Epidermal melanocyte (primary cell): Measurements from ENCODE around the gene CFAP58.

Experiments used
- DNase-seq: peaks from one replicate; pipeline ENCODE4 v3.0.0; 2011; ENCODE audit warnings: low spot score; ENCODE audit not compliant: insufficient read length

Gene CFAP58

DNA sequence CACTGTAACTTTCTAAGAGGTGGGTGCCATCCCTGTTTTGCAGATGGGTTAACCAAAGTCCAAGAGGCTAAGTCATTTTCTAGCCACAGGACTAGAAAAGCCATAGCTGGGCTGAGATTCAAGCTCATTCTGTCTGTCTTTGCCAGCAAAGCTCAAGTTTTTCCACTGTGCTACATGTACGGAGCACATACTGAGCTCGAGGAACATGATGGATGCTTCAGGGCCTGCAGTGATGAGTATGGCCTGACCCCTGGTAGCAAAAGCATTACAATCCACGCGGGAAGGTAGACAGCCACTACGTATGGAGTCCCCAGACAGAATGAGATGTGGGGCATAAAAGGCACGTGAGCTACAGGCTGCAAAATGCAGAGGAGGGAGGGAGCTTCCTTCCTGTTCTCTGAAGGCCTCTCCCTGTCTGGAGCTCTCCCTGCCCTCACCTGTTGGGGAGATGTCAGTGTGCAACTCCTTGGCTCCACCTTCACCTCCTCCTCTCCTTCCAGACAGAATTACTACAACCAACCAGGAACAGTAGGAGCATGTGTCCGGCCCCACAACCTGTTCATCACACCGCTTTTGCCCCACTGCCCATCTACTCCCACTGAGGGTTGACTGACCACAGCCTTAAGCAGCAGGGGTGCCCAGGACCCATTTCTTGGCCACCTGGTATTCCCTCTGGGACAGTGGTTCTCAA is 31.8 kb upstream of the CFAP58 start:
- no peak for DNase-seq

DNA sequence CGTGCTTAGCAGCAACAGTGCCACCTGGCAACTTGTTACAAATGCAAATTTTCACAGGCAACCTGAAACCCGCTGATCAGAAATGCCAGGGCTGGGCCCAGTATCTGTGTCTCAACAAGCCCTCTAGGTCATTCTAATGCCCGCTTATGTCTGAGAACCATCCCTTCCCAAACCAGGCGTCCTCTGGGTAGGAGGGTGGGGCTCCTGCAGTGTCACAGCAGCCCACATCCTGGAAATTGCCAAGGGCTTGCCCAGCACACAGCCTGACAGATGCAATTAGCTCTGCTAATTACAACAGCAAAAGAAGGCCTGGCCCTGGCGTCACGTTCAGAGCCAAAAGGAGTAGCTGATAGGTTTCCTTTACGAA is 31.2 kb upstream of the CFAP58 start:
- no peak for DNase-seq

DNA sequence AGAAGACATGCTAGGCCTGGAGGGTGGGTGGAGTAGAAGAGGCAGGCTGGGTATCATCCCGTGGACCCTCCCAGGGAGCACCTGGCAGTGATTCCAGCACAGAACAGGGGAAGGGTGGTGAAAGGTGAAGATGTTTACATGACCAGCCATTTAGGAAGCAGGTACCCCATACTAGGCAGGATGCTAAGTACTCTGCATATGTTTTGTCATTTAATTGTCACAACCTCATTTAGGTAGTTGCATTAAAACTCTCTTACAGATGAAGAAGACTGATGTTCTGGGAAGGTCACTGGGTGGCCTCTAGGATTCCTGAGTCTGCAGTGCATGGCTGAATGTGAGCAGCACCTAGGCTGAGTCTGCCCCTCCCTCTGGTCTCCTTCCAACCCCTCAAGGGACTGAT is 30.5 kb upstream of the CFAP58 start:
- no peak for DNase-seq

DNA sequence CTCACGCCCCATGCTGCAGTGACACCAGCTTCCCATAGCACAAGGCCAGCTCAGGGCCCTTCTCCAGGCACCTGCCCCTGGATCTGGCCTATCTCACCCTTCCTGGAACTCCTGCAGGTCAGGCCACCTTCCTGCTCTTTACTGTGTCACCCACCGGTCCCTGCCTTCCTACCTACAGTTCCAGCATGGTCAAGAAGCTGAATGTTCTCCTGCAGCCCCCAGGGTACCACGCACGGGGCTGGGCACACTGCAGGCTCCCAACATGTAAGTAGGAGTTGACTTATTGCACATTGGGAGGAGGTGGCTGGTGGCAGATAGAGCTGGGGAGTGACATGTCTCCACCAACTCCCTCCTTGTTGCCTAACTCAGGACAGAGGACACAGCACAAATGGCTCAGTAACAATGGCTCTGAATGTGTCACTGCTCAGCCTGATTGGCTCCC is 29.9 kb upstream of the CFAP58 start:
- DNase-seq, result no peak

DNA sequence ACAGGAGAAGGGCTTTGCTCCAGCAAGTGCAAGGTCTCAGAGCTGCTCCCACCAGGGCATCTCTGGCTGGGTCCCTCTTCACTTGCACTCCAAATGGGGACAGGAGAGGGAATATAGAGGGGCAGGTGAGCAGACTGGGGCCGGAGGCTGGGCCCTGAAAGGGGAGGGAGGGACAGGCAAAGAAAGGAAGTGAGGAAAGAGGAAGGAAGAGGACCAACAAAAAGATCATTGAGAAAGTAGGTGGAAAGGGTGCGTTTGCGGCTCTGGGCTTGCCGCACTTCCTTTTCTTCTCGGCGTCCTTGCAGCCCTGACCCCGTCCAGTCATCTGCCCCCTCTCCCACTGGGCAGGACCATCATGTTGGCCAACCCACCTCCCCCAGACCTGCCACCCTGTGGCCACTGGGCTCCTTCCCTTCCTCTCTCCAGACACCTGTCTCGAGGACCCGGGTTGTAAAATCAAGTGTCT is 29.4 kb upstream of the CFAP58 start:
- no peak for DNase-seq

DNA sequence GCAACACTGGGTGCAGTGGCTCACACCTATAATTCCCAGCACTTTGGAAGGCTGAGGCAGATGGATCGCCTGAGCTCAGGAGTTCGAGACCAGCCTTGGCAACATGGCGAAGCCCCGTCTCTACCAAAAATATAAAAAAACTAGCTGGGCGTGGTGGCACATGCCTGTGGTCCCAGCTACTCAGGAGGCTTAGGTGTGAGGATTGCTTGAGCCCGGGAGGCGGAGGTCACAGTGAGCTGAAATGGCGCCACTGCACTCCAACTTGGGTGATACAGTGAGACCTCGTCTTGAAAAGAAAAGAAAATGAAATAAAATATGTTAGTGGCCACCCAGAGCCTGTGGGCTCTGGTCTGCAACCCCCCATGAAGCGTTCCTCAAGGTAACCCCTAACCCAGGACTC is 28.7 kb upstream of the CFAP58 start:
- no peak for DNase-seq

DNA sequence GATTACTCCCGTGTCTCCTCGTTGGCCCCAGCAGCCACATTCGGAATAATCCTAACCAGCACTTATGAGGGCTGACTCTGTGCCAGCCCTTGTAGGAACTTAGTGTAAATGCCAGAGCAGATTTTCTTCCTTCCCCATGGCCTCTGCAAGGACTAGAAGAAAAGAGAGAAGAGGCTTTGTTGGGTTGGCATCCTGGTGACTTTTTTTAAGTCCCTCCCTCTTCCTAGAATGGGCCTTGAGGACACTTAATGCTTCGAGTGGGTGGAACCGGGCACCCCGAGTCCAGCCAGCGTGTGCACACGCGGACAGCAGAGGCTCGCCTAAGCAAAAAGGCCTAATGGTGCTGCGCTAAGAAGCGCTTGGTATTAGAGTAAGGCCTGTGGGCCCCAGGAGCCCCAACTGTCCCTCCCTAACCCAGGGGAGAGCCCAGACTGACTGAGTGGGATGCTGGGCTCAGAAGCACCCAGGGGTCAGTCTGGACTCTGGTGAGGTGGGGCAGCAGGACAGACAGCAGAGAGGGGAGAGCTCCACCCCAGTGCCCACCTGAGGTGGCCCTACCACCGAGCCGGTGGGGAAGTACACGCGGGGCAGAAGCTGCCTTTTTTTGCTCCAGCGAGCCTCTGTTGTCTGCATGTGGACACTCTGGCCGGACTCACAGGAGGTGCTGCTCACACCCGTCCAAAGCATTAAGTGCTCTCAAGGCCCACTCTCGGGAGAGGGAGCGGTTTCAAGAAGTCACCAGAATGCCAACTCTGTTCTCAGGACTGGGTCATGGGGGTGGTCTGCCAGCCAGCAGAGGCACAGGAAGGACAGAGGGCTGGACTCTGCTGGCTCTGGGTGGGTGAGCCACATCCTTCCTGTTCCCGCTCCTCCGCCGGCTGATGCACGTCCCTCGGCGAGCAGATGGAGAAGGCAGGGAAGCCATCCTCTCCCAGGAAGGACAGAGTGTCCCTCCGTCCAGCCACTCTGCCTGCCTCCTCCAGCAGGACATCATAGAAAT is 27.9 kb upstream of the CFAP58 start:
- DNase-seq, result no peak

DNA sequence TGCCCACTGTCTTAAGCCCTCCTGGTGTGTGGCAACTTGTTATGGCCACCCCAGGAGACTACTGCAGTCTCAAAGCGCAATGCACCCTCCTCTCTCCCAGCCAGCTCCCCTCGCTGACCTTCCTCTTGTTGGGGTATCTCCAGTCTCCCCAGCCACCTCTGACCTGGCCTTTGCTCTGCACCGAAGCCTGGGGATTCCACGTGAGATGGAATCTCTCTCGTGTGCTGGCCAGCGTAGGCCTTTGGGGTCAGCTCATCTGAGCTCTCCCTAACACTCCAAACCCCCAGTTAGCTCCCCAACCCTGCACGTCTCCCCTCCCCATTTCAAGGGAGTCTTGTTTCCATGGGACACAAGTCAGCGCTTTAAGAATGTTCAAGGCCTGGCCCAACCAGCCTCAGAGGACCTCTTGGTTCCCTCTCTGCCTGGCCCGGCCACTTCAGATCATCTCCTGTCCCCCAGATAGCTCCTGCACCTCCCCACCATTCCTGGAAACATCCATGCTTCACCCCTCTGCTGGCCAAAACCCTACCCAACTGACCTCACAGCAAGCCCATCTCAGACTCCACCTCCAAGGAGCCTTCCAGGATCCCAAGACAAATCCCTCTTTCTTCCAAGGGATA is 26.5 kb upstream of the CFAP58 start:
- DNase-seq, result no peak

DNA sequence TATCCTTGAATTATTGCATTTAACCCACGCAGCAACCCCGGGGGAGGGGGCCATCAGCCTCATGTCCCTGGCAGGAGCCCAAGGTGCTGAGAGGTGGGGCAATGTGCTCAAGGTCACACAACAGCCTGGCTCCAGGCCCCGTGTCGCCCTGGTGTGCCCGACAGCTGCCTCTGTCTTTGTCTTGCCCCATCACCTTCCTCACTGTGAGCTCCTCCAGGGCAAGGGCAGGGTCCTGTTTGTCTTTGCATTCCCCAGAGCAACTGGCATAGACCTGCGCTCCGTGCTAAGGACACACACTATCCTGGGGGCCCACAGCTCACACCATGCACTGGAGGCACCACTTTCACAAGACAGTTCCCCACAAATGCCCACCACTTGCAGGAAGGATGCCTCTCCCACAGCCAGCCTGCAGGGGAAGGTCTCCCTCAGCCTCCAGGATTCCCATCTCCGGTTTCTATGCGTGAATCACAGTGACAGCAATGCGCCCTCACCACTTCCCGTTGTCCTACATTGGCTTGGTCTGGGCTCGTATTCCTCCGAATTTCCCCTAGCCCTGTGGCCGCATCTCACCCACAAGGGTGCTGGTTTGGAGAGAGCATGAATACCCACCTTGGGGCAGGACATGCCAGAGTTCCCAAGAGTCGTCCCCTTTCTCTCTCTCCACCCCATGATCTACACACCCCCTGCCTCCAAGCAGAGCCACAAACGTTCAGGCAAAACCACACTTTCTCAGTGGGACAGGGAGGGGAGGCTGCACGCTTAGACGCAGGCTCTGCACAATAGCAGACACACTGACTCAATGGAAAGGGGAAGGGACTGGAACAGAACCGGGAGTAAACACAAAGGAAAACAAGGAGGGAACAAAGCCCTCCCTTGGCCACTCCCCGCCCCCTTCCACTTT is 25.6 kb upstream of the CFAP58 start:
- no peak for DNase-seq

DNA sequence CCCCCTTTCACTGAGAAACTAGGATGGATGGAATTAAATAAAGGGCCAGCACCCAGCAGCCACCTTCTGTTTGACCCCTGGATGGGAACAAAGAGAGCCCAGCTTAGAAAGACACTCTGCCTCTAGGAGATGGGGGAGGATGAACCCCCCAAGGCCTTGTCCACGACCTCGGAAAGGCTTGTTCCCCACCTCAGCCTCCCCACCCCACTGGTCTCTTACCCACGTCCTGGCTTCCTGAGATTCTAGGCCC is 25.1 kb upstream of the CFAP58 start:
- DNase-seq, result no peak

DNA sequence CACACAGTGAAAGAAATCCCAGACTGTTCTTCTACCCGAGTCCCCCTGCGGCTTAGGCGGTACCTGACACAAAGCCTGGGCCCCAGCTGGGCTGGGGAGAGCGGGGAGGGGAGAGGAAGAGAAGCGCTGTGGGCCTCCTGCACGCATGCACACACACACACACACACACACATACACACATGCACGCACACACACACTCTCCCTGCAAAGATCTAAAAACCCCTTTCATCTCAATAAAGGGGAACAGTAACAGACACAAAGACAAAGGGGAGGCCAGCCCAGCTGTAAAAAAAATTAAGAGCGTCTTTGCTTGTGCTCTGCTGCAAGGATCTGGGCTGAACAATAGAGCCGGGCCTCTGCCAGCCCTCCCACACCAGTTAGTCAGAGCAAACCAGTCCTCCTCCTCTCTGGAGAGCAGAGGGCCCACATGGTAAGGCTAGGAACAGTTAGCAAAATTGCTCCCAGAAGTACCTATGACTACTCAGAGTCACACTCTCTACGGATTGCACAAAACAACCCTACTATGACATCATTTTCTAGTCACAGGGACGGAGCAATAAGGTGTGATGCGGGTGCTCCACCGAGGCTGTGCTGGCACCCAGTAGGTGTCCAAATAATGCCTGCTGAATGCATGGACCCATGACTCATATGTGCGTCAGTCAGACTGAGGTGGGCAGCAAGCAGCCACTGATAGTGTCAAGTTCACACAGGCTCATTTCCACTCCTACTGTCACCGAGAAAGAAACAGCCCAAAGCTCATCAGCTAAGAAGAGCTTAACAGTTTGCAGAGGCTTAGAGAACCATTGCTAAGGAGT is 24.5 kb upstream of the CFAP58 start:
- DNase-seq, result no peak

DNA sequence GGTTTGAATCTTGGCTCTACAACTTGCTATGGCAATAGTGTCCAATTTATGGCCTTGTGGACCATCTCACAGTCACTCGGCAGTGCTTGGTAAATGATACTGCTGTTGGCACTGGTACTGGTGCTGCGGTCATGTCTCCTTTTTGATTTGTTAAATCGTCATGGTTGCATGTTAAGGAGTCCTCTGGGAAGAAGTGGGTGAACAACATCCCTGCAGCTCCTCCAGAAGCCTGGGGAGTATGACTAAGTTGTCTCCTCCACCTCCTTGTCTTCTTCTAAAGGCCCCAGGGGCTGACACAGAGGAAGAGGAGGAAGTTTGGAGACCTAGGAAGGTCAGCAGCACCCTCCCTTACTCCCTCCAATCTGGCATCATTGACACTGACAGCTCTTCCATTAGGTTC is 23.9 kb upstream of the CFAP58 start:
- no peak for DNase-seq

DNA sequence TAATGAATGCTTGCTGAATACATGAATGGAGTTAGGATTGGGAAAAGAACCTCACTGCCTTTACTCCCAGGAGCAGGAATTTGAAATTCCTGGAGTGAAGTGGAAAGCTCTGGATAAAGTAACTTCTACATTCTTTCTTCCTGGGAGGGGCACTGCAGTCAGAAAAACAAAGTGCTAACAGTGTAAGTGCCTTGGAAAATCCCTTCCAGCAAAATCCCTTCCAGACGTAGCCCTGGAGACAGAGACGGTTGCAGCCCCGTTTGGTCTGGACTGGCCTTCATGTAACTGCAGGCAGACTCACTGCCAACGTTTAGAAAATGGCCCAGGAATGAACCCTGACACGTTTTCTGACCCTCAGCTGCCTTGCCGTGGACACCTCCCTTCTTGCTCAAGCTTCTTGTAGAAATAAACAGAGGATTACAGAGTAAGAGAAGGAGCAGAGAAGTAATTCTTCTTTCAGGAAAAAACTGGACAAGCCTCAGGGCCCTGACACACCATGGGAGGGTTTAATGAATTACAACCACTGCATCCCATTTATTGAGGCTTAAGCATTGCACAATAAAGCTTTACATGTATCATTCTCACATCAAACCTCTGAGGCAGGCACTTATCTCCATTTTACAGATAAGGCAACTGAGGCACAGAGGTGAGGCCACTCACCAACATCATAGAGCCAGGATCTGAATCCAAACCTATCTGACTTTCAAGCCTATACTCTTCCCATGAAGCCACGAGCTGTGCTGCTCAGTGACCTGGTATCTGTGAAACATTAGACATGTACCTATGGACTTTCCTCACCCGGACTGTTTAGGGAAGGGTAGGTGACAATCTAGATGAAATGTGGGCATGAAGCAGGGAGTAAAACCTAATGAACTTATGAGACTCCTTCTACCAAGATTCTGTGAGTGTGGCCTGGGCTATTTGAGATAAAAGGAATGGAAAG is 23.2 kb upstream of the CFAP58 start:
- no peak for DNase-seq

DNA sequence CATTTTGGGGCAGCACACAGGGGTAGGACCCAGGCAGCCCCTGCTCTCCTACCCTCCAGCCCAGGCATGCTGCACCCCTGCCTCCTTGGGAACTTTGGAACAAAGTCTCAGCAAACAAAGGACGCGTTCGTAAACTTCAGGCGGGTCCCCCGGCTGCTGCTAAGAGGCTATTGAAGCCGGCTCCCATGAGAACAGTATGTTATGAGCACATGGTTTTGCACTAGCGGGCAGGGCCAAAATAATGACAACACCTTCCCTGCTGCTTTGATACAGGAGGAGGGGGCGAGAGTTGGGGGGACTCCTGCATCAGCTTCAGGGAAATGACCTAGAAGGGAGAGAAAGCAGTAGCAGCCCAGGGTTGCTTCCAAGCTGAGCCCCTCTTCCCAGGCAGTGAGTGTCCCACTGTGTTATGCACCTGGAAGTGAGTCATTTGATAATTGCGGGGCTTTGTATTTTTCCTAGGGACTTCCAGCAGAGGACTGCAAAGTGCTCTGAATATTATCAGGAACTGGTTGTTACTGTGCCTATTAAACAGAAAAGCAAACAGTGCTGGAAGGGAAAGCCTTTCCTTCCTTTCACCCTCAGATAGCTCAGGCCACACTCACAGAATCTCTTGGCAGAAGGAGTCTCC is 22.3 kb upstream of the CFAP58 start:
- no peak for DNase-seq

DNA sequence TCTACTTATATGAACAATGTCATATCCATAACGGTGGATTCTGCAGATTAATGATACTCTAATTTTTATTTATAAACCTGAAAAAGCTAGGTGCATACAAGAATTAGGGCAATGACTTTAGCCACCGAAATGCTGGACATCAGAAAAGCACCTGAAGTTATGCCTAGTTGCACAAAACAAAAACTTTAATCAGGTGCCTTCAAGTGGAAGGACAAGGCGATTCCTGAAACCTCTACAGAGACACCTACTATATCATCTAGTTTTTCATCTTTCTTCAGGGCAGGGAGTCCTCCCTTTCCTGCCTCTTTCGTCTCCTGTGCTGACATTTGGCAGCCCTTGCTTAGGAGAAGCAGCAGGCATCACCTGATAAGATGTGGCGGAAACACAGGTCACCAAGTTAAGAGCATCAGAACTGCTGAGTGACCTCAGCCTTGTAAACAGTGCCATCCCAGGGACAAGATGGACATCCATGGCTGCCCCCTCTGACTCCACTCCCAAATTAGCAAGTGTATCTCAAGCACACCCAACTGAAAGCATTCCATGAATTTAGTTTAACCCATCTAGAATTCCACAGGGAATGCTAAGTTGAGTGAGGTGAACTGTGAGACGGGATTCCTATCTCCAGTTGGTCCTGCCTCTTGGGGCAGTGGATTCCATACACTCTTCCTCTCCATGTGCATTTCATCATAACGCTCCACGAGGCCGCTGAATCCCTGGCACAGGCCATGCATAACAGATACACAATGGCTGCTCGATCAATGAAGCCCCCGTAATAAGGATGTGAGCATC is 21.2 kb upstream of the CFAP58 start:
- no peak for DNase-seq

DNA sequence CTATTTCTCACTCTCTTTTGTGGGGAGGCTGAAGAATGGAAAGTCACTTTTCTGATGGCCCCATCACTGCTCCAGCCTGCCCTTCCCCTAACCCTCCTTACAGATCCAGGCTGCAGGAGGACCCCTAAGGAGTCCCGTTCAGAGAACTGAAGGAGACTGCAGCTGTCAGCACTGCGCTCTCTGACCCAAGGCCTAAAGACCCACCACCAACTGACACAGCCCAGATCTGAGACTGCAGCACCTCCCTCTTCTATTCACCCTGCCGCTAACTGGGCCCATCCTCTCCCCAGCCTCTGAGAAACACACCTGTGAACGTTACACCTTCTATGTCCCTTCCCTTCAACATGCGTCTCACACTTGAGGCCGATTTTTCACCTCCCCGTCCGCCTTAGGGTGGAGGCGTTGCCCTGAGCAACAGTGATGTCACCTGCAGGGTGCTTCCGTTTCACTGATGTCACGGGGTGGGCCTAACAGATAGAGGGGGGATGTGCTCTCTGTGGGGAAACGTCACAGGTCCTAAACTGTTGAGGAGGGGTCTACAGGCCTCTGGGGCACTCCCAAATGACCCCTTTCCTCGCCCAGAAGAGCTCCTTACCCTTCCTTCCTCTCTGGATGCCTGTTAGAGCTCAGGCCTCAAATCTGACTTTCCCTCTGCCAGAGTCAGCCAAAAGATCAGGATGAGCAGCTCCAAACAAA is 20.5 kb upstream of the CFAP58 start:
- DNase-seq, result no peak

DNA sequence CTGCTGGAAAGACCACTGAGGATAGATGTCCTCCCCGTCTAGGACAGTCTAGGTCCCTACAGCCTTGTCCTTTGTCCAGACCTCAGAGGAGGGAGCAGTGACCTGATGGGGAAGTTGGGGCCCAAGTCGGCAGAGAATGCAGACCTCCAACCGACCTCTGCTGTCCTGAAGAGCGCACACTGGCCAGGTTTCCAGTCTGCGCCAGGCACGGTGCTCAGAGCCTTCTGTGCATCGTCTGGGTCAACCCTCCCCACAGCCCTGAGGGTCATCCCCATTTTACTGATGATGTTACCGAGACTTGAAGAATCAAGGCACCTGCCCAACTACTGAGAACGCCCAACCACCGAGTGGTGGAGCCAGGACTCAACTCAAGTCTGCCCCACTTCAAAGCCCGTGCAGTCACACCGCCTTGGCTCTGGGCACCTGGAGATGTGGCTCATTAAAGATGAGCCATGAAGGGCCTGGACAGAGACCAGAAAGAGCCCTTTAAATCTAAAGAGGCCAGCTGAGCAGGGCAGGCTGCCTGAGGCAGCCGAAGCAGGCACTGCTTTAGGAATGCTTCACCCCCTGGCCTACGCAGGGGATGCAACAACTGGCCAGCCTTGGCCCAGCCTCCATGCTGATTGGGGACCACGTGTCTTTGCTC is 19.8 kb upstream of the CFAP58 start:
- DNase-seq, result no peak
